Measurements from ENCODE around the gene CHD9NB.

CHD9NB gene

DNA sequence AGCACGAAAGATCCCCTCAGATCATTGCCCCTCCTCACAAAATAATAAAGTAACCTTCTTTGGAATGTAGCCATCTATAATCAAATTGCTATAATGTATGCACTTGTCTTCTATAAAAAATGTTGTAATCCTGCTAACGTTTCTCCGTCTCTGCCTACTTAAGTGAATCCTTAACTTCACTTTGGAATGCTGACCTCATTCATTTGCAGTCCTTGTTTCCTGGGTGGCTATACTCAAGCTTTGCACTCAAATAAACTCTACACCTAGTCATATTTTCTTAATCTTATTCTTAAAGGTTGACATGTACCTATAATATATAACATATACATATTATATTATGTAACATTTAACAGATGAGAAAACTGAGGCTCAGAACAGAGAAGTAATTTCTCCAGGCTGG is 22.7 kb downstream of the CHD9NB start:
- H3K4me3 ChIP-seq (ENCODE audit: low read depth, low read length), result no peak overlapping the region
- no peak for DNase-seq (ENCODE audit: low read depth)
- TF ChIP-seq, protein P1, sequence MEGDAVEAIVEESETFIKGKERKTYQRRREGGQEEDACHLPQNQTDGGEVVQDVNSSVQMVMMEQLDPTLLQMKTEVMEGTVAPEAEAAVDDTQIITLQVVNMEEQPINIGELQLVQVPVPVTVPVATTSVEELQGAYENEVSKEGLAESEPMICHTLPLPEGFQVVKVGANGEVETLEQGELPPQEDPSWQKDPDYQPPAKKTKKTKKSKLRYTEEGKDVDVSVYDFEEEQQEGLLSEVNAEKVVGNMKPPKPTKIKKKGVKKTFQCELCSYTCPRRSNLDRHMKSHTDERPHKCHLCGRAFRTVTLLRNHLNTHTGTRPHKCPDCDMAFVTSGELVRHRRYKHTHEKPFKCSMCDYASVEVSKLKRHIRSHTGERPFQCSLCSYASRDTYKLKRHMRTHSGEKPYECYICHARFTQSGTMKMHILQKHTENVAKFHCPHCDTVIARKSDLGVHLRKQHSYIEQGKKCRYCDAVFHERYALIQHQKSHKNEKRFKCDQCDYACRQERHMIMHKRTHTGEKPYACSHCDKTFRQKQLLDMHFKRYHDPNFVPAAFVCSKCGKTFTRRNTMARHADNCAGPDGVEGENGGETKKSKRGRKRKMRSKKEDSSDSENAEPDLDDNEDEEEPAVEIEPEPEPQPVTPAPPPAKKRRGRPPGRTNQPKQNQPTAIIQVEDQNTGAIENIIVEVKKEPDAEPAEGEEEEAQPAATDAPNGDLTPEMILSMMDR (IDR thresholded peaks at IDR 0.05; ENCODE audit: low read depth, low read length, missing control alignments), result no peak

DNA sequence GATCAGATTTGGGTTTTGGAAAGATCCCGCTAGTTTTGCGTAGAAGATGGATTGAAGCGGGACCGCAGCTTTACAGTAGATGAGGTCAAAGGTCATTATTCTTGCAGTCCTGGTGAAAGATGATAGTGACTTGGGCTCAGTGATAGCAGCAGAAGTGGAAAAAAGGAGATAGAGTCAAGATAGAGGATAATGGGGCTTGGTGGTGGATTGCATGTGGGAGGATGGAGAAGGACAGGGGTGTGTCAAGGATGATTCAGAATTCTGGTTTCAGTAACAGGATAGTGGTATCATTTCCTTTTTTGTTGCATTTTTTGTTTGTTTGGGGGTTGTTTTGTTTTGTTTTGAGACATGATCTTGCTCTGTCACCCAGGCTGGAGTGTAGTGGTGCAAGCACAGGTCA is 28.7 kb downstream of the CHD9NB start:
- H3K4me3 ChIP-seq (ENCODE audit: low read depth, low read length), result no peak overlapping the region
- TF ChIP-seq, protein P1 (IDR thresholded peaks at IDR 0.05; ENCODE audit: low read depth, low read length, missing control alignments), result no peak
- no peak for DNase-seq (ENCODE audit: low read depth)

DNA sequence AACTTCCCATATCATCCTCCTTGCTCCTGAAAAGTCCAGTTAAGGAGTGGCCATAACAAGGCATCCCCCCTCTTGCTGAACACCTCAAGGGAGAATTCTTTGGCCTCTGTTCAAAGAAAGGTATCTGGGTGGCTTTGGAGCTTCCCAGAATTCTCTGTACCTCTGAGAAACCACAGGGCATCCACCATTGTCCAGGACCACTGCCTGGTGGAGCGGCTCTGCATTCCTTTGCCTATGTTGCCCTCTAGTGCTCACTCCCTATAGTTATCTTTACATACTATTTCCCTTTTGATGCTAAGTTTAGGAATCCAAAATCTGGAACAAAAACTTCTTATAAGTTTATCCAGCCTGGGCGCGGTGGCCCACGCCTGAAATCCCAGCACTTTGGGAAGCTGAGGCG is 30.3 kb downstream of the CHD9NB start:
- DNase-seq (ENCODE audit: low read depth), result no peak
- no peak overlapping the region for H3K4me3 ChIP-seq (ENCODE audit: low read depth, low read length)
- TF ChIP-seq, protein P1 (IDR thresholded peaks at IDR 0.05; ENCODE audit: low read depth, low read length, missing control alignments), result peak; percentile 52

DNA sequence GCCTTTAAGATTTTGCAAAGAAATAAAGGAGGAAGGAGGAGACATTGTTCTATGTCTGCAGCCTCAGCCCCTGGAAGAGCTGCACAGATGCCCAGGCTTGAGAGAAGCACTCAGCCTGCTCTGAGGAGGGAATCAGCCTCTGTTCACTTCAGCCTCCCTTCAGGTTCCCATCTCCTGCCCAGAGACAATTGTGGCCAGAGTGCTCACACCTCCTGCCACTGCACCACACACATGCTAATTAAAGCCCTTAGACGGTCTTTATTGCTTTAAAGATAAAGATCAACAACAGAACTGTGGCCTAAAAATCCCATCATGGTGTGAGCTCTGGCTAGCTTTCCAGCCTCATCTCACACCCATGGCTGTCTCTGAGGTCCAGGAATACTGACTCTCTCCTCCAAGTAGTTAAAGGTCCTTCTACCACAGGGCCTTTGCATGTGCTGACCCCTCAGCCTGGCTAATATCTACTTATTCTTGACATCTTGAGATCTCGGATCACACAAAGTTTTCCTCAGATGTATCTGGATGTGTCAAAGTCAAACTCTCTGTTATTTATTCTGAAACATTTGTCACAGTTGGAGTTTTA is 33.8 kb downstream of the CHD9NB start:
- TF ChIP-seq, protein P1 (IDR thresholded peaks at IDR 0.05; ENCODE audit: low read depth, low read length, missing control alignments), result no peak
- H3K4me3 ChIP-seq (ENCODE audit: low read depth, low read length), result no peak overlapping the region
- DNase-seq (ENCODE audit: low read depth), result no peak

DNA sequence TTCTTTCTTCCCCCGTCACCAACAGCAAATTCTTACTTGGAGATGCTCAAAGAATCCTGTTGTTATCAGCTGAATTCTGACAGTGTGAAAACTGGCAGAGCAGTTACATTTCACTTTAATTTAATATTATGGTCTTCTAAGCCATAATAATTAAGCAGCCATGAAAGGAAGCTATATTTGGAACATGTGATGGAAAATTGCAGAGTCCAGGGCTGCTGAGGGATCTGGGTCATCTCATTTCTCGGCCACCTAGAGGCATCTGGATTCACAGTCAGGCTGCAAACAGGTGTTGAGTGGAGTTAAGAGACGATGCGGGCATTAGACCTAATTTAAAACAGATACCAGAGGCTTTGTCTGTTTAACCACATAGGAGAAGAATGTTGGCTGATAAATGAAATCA is 38.4 kb downstream of the CHD9NB start:
- H3K4me3 ChIP-seq (ENCODE audit: low read depth, low read length), result no peak overlapping the region
- no peak for DNase-seq (ENCODE audit: low read depth)
- TF ChIP-seq, protein P1 (IDR thresholded peaks at IDR 0.05; ENCODE audit: low read depth, low read length, missing control alignments), result no peak

DNA sequence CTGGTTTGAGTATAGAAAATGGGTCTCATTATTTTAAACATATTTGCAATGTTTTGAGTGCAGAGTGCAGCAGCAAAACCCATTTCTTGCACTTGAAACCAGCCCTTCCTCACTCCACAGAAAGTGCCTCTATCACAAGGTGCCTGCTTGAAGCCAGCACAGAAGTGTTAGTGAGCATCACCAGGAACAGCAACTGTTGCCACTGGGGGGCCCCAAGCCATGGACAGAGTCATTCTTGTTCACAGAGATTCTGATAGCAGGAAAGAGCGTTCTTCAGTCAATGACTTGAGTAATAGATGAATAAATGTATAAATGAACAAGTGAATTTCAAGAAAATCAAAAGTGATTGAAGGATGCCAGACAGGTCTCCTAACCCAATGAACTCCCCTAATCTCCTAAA is 45.6 kb downstream of the CHD9NB start:
- DNase-seq (ENCODE audit: low read depth), result no peak
- TF ChIP-seq, protein P1 (IDR thresholded peaks at IDR 0.05; ENCODE audit: low read depth, low read length, missing control alignments), result peak; percentile 26
- H3K4me3 ChIP-seq (ENCODE audit: low read depth, low read length), result no peak overlapping the region

DNA sequence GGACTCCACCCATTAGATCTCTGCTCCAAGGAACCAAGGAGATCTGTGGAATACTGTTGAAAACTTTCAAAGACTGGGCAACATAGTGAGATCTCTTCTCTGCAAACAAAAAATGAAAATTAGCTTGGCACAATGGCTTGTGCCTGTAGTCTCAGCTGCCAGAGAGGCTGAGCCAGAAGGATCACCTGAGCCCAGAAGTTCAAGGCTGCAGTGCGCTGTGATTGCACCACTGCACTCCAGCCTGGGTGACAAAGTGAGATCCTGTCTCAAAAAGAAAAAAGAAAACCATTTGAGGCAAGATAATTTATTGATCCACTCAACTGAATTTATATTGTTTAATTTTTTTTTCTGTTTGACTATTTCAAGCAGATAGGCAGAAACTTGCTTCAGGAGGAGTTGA is 54.8 kb downstream of the CHD9NB start:
- TF ChIP-seq, protein P1 (IDR thresholded peaks at IDR 0.05; ENCODE audit: low read depth, low read length, missing control alignments), result no peak
- H3K4me3 ChIP-seq (ENCODE audit: low read depth, low read length), result no peak overlapping the region
- DNase-seq (ENCODE audit: low read depth), result no peak
